ENCODE results near the gene SLC3A2. TPM values are rescaled to one million over a fixed set of nuclear protein-coding genes. Genes with fewer than 3 reads are reported as not detected.

Gene SLC3A2
- total and polyA plus RNA-seq, 2 of the 13 experiments (the other 11 are each of a cell fraction or from before 2014, with no cell fraction given): 213 to 226 TPM

DNA sequence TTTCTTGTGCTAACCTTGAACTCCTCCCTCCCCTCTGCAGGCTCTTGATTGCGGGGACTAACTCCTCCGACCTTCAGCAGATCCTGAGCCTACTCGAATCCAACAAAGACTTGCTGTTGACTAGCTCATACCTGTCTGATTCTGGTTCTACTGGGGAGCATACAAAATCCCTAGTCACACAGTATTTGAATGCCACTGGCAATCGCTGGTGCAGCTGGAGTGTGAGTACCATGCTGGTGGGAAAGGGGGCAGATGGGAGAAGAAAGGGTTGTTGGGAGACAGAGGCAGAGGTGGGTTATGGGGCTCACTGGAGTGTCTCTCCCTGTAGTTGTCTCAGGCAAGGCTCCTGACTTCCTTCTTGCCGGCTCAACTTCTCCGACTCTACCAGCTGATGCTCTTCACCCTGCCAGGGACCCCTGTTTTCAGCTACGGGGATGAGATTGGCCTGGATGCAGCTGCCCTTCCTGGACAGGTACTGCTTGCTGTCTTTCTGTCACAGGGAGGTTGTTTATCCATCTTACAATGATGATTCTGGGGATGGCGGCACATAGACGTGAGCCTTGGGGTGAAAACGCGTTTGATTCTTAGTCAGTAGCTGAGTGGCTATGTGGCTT, 4.5 kb downstream of the SLC3A2 start:
- ChIA-PET POLR2A (interaction anchor here (0.9 to 1.3 kb wide), 3 partner anchors 8 to 131 kb away, joined by 3 to 6 read pairs (median 4); partner anchors contain the start of gene ZBTB3), CTCF (ENCODE audit: low intra/inter-chr PET ratio, low total read pairs) (no interaction called here)
- Histone ChIP-seq H3K9ac (ENCODE audit: insufficient read depth, low read depth, low read length) (no peak overlapping the region), H3K9me3 (ENCODE audit: low read length) (no peaks in the 10 kb centered on the region), H3K36me3 (replicated peaks in 1 of 2; ENCODE audit: control insufficient read depth in 1 of 2, insufficient read depth in 2 of 2, low read length in 2 of 2) (peaks cover 25 to 69% of the 10 kb centered on the region in 2 experiments), H2AFZ (ENCODE audit: low read length) (no peak overlapping the region), H3K4me2 (ENCODE audit: low read depth, low read length) (0 out of 2 replicates have a peak overlapping the region, but pooled peaks have one; percentile 10), H3K27ac (ENCODE audit: extremely low read length, insufficient read depth, low read length) (no peak overlapping the region), H3K27me3 (ENCODE audit: control insufficient read depth in 1 of 2, insufficient read depth in 2 of 2, low read length in 2 of 2) (no peaks in the 10 kb centered on the region; a peak in 1 of 5 replicates), H3K4me1 (ENCODE audit: insufficient read depth, low read length) (peaks cover 87% of the 10 kb centered on the region), H3K79me2 (ENCODE audit: insufficient read depth, low read length) (peaks cover 52% of the 10 kb centered on the region), H4K20me1 (ENCODE audit: insufficient read depth, low read length) (peaks cover 31% of the 10 kb centered on the region; the same call in 1 of the 2 replicates), H3K4me3 (replicated peaks in 1 of 3; ENCODE audit: insufficient read depth in 1 of 3, low read depth in 2 of 3, low read length in 3 of 3) (no peak overlapping the region)
- FAIRE-seq (no peak), ATAC-seq (no peak), DNase-seq (ENCODE audit: low spot score) (no peak)
- no TSS peak for BruUV-seq (replicated peaks)
- intact Hi-C loops (cut with micrococcal nuclease; ENCODE audit: unreplicated experiment): no loop called here
- in situ Hi-C loops (cut with HindIII; ENCODE audit: extremely low pct_ligation_motif_present, low pct_unique_long_range_greater_than_20kb): no loop called here
- 98% methylated on average over 11 of the region's 11 CpGs for WGBS (ENCODE audit: low lambda C conversion rate)
- TF ChIP-seq ZMAT3 (CRISPR knock-in tag; conservative IDR thresholded peaks at IDR 0.05) (no peak), ZNF709 (CRISPR knock-in tag; IDR thresholded peaks at IDR 0.05) (no peak), RBM22 (optimal IDR thresholded peaks at IDR 0.05; ENCODE audit: low read length) (peak; percentile 34), TBP (CRISPR knock-in tag; IDR thresholded peaks at IDR 0.05) (no peak), KAT2B (IDR thresholded peaks at IDR 0.05; ENCODE audit: borderline replicate concordance, low read depth, low read length) (no peak), NR2F2 (IDR thresholded peaks at IDR 0.05; ENCODE audit: borderline replicate concordance, low read depth) (no peak), SMARCC2 (IDR thresholded peaks at IDR 0.05) (no peak), RBFOX2 (IDR thresholded peaks at IDR 0.05; ENCODE audit: low read depth, low read length) (peak; percentile 28; the same call in 1 of the 2 replicates), TEAD2 (CRISPR knock-in tag; IDR thresholded peaks at IDR 0.05) (no peak)
- TF ChIP-seq, protein P1, sequence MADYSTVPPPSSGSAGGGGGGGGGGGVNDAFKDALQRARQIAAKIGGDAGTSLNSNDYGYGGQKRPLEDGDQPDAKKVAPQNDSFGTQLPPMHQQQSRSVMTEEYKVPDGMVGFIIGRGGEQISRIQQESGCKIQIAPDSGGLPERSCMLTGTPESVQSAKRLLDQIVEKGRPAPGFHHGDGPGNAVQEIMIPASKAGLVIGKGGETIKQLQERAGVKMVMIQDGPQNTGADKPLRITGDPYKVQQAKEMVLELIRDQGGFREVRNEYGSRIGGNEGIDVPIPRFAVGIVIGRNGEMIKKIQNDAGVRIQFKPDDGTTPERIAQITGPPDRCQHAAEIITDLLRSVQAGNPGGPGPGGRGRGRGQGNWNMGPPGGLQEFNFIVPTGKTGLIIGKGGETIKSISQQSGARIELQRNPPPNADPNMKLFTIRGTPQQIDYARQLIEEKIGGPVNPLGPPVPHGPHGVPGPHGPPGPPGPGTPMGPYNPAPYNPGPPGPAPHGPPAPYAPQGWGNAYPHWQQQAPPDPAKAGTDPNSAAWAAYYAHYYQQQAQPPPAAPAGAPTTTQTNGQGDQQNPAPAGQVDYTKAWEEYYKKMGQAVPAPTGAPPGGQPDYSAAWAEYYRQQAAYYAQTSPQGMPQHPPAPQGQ (CRISPR knock-in tag; IDR thresholded peaks at IDR 0.05; ENCODE audit: borderline replicate concordance): no peak
- TF ChIP-seq, protein P2, sequence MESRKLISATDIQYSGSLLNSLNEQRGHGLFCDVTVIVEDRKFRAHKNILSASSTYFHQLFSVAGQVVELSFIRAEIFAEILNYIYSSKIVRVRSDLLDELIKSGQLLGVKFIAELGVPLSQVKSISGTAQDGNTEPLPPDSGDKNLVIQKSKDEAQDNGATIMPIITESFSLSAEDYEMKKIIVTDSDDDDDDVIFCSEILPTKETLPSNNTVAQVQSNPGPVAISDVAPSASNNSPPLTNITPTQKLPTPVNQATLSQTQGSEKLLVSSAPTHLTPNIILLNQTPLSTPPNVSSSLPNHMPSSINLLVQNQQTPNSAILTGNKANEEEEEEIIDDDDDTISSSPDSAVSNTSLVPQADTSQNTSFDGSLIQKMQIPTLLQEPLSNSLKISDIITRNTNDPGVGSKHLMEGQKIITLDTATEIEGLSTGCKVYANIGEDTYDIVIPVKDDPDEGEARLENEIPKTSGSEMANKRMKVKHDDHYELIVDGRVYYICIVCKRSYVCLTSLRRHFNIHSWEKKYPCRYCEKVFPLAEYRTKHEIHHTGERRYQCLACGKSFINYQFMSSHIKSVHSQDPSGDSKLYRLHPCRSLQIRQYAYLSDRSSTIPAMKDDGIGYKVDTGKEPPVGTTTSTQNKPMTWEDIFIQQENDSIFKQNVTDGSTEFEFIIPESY (CRISPR knock-in tag; IDR thresholded peaks at IDR 0.05): 0 out of 2 replicates have a peak, but pooled peaks have one; percentile 55
- TF ChIP-seq, protein P3, sequence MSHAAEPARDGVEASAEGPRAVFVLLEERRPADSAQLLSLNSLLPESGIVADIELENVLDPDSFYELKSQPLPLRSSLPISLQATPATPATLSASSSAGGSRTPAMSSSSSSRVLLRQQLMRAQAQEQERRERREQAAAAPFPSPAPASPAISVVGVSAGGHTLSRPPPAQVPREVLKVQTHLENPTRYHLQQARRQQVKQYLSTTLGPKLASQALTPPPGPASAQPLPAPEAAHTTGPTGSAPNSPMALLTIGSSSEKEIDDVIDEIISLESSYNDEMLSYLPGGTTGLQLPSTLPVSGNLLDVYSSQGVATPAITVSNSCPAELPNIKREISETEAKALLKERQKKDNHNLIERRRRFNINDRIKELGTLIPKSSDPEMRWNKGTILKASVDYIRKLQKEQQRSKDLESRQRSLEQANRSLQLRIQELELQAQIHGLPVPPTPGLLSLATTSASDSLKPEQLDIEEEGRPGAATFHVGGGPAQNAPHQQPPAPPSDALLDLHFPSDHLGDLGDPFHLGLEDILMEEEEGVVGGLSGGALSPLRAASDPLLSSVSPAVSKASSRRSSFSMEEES (CRISPR knock-in tag; IDR thresholded peaks at IDR 0.05): no peak
- TF ChIP-seq, protein P4, sequence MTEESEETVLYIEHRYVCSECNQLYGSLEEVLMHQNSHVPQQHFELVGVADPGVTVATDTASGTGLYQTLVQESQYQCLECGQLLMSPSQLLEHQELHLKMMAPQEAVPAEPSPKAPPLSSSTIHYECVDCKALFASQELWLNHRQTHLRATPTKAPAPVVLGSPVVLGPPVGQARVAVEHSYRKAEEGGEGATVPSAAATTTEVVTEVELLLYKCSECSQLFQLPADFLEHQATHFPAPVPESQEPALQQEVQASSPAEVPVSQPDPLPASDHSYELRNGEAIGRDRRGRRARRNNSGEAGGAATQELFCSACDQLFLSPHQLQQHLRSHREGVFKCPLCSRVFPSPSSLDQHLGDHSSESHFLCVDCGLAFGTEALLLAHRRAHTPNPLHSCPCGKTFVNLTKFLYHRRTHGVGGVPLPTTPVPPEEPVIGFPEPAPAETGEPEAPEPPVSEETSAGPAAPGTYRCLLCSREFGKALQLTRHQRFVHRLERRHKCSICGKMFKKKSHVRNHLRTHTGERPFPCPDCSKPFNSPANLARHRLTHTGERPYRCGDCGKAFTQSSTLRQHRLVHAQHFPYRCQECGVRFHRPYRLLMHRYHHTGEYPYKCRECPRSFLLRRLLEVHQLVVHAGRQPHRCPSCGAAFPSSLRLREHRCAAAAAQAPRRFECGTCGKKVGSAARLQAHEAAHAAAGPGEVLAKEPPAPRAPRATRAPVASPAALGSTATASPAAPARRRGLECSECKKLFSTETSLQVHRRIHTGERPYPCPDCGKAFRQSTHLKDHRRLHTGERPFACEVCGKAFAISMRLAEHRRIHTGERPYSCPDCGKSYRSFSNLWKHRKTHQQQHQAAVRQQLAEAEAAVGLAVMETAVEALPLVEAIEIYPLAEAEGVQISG (CRISPR knock-in tag; IDR thresholded peaks at IDR 0.05): no peak
- TF ChIP-seq, protein P5, sequence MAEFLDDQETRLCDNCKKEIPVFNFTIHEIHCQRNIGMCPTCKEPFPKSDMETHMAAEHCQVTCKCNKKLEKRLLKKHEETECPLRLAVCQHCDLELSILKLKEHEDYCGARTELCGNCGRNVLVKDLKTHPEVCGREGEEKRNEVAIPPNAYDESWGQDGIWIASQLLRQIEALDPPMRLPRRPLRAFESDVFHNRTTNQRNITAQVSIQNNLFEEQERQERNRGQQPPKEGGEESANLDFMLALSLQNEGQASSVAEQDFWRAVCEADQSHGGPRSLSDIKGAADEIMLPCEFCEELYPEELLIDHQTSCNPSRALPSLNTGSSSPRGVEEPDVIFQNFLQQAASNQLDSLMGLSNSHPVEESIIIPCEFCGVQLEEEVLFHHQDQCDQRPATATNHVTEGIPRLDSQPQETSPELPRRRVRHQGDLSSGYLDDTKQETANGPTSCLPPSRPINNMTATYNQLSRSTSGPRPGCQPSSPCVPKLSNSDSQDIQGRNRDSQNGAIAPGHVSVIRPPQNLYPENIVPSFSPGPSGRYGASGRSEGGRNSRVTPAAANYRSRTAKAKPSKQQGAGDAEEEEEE (CRISPR knock-in tag; IDR thresholded peaks at IDR 0.05; ENCODE audit: borderline replicate concordance): no peak
